WTC11 (cell line): ENCODE results near the gene MOB3A. TPM values are rescaled to one million over a fixed set of nuclear protein-coding genes. Genes with fewer than 3 reads are reported as not detected.
A peak's percentile ranks its signal among the peaks of the same experiment; 100 is the strongest.
"Not testable (repeated sequence)": the region's sequence is repeated elsewhere in the genome, so short reads cannot be mapped to it uniquely, and the experiment has no call there.

Experiments
- ATAC-seq: fragments of 200-7000 bp; cut with Tn5 transposase; 2 replicates; pipeline ENCODE4 v1.10.0; 2021; ENCODE audit warnings: mild to moderate bottlenecking, moderate library complexity
- CTCF ChIA-PET: fragments of 300-600 bp; sonication (Branson Sonifier 250); formaldehyde crosslinking; loops from one replicate; lab custom pipeline; 2021; ENCODE audit warnings: antibody characterized with exemption; lab: Charles Lee
- POLR2A ChIA-PET: fragments of 350-600 bp; sonication (Branson Sonifier 250); formaldehyde crosslinking; loops from one replicate; lab custom pipeline; 2021; ENCODE audit warnings: antibody characterized with exemption; lab: Charles Lee
- DNase-seq: peaks from one replicate; pipeline ENCODE4 v3.0.0; 2021; ENCODE audit warnings: low spot score
- H3K27ac Mint-ChIP-seq: 2 replicates; pipeline ENCODE4 v1.8.0; 2021; ENCODE audit warnings: mixed read lengths
- H3K27me3 Mint-ChIP-seq: 2 replicates; pipeline ENCODE4 v1.8.0; 2021; ENCODE audit warnings: low read depth, mild to moderate bottlenecking, moderate library complexity, mixed read lengths
- H3K36me3 Mint-ChIP-seq: 2 replicates; pipeline ENCODE4 v1.8.0; 2021; ENCODE audit warnings: mixed read lengths
- H3K4me1 Mint-ChIP-seq: 2 replicates; pipeline ENCODE4 v1.8.0; 2022; ENCODE audit warnings: mixed read lengths
- H3K4me3 Mint-ChIP-seq: 2 replicates; pipeline ENCODE4 v1.8.0; 2021; ENCODE audit warnings: mild to moderate bottlenecking, moderate library complexity, mixed read lengths
- H3K9me3 Mint-ChIP-seq: 2 replicates; pipeline ENCODE4 v1.8.0; 2021; ENCODE audit warnings: mixed read lengths
- CREB1 ChIP-seq: sonication (generic); formaldehyde crosslinking; IDR thresholded peaks from 2 replicates; pipeline ENCODE4 v1.8.0; 2023; ENCODE audit warnings: mild to moderate bottlenecking, missing genetic modification reagents
- ESRRA ChIP-seq: sonication (generic); formaldehyde crosslinking; IDR thresholded peaks from 2 replicates; pipeline ENCODE4 v1.8.1; 2022; ENCODE audit warnings: mild to moderate bottlenecking, missing genetic modification reagents, borderline replicate concordance
- FOXJ3 ChIP-seq: sonication (generic); formaldehyde crosslinking; IDR thresholded peaks from 2 replicates; pipeline ENCODE4 v1.9.0; 2021; ENCODE audit warnings: missing genetic modification reagents, mild to moderate bottlenecking, borderline replicate concordance
- JAZF1 ChIP-seq: fragments of 250-450 bp; sonication (Bioruptor Pico); IDR thresholded peaks from 2 replicates; pipeline ENCODE4 v1.9.0; 2021; ENCODE audit warnings: moderate library complexity, mild to moderate bottlenecking, inconsistent platforms
- NR1H2 ChIP-seq: sonication (generic); formaldehyde crosslinking; IDR thresholded peaks from 2 replicates; pipeline ENCODE4 v1.9.0; 2021; ENCODE audit warnings: mild to moderate bottlenecking, moderate library complexity, missing genetic modification reagents
- NR2C2 ChIP-seq: sonication (generic); formaldehyde crosslinking; IDR thresholded peaks from 2 replicates; pipeline ENCODE4 v1.8.0; 2022; ENCODE audit warnings: mild to moderate bottlenecking, missing genetic modification reagents
- RORB ChIP-seq: fragments of 250-450 bp; sonication (Bioruptor Pico); IDR thresholded peaks from 2 replicates; pipeline ENCODE4 v1.9.0; 2021; ENCODE audit warnings: mild to moderate bottlenecking
- SMAD3 ChIP-seq: sonication (generic); formaldehyde crosslinking; IDR thresholded peaks from 2 replicates; pipeline ENCODE4 v1.8.0; 2022; ENCODE audit warnings: missing genetic modification reagents, mild to moderate bottlenecking, borderline replicate concordance
- SOX15 ChIP-seq: fragments of 250-450 bp; sonication (Bioruptor Pico); IDR thresholded peaks from 2 replicates; pipeline ENCODE4 v1.9.0; 2021; ENCODE audit warnings: mild to moderate bottlenecking
- SP1 ChIP-seq: sonication (generic); formaldehyde crosslinking; conservative IDR thresholded peaks from 2 replicates; pipeline ENCODE4 v1.8.1; 2022; ENCODE audit warnings: missing genetic modification reagents
- TP53 ChIP-seq: sonication (generic); formaldehyde crosslinking; IDR thresholded peaks from 2 replicates; pipeline ENCODE4 v1.8.1; 2023; ENCODE audit warnings: mild to moderate bottlenecking, missing genetic modification reagents
- ZBTB21 ChIP-seq: sonication (generic); formaldehyde crosslinking; IDR thresholded peaks from 2 replicates; pipeline ENCODE4 v1.8.1; 2023; ENCODE audit warnings: mild to moderate bottlenecking, missing genetic modification reagents, borderline replicate concordance
- ZNF121 ChIP-seq: sonication (generic); formaldehyde crosslinking; IDR thresholded peaks from 2 replicates; pipeline ENCODE4 v1.8.0; 2023; ENCODE audit warnings: missing genetic modification reagents
- ZNF138 ChIP-seq: sonication (generic); formaldehyde crosslinking; conservative IDR thresholded peaks from 2 replicates; pipeline ENCODE4 v1.8.1; 2022; ENCODE audit warnings: mild to moderate bottlenecking, moderate library complexity, missing genetic modification reagents
- ZNF396 ChIP-seq: fragments of 250-450 bp; sonication (Bioruptor Pico); IDR thresholded peaks from 2 replicates; pipeline ENCODE4 v1.8.0; 2021; ENCODE audit warnings: mild to moderate bottlenecking, moderate library complexity, borderline replicate concordance
- total RNA-seq: library from RNA; stranded (reverse); gene quantifications from 3 replicates; pipeline ENCODE4 v1.2.3, GENCODE V29; 2021
- TF ChIP-seq, protein P1 (sequence below): sonication (generic); formaldehyde crosslinking; IDR thresholded peaks from 2 replicates; pipeline ENCODE4 v1.8.1; 2022; ENCODE audit warnings: low read depth, mild to moderate bottlenecking, moderate library complexity, missing genetic modification reagents, borderline replicate concordance
- TF ChIP-seq, protein P2 (sequence below): sonication (generic); formaldehyde crosslinking; conservative IDR thresholded peaks from 2 replicates; pipeline ENCODE4 v1.8.1; 2022; ENCODE audit warnings: mild to moderate bottlenecking, missing genetic modification reagents
- TF ChIP-seq, protein P3 (sequence below): sonication (generic); formaldehyde crosslinking; IDR thresholded peaks from 2 replicates; pipeline ENCODE4 v1.8.1; 2023; ENCODE audit warnings: mild to moderate bottlenecking, moderate library complexity, missing genetic modification reagents
- TF ChIP-seq, protein P4 (sequence below): fragments of 250-450 bp; sonication (Bioruptor Pico); IDR thresholded peaks from 2 replicates; pipeline ENCODE4 v1.8.0; 2021; ENCODE audit warnings: mild to moderate bottlenecking
- TF ChIP-seq, protein P5 (sequence below): sonication (generic); formaldehyde crosslinking; IDR thresholded peaks from 2 replicates; pipeline ENCODE4 v1.8.0; 2022; ENCODE audit warnings: mild to moderate bottlenecking, missing genetic modification reagents
- TF ChIP-seq, protein P6 (sequence below): sonication (generic); formaldehyde crosslinking; IDR thresholded peaks from 2 replicates; pipeline ENCODE4 v1.8.1; 2022; ENCODE audit warnings: mild to moderate bottlenecking, moderate library complexity, missing genetic modification reagents

The MOB3A gene
- total RNA-seq, 1 experiment from 2014 or later = 8.1 TPM

DNA sequence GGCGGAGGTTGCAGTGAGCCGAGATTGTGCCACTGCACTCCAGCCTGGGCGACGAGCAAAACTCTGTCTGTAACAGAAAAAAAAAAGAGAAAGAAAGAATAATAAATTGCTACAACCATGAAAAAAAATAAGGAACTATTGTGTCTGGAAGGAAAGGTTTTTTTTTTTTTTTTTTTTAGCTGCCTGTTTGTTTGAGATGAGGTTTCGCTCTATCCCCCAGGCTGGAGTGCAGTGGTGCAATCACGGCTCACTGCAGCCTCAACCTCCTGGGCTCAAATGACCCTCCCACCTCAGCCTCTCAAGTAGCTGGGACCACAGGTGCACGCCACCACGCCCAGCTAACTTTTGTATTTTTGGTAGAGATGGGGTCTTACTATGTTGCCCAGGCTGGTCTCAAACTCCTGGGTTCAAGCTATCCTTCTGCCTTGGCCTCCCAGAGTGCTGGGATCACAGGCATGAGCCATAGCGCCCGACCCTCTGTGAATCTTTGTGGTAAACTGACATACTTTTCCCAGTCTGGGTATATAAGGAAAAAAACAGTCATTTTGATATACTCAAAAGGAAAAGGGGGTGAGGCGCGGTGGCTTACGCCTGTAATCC is 4.1 kb downstream of the MOB3A start:
- H3K36me3 Mint-ChIP-seq, H3K27me3 Mint-ChIP-seq, H3K27ac Mint-ChIP-seq, H3K4me3 Mint-ChIP-seq, H3K9me3 Mint-ChIP-seq, ATAC-seq, DNase-seq: not testable (repeated sequence)
- peaks cover 24% of the 10 kb centered on the region for H3K4me1 Mint-ChIP-seq
- CTCF ChIA-PET = interaction anchor here (0.6 to 0.7 kb wide), 2 partner anchors 40 to 87 kb away, joined by 3 to 4 read pairs; no protein-coding TSS in a partner anchor
- POLR2A ChIA-PET = interaction anchor here (0.7 kb wide), 1 partner anchor 254 kb away, joined by 10 read pairs; no protein-coding TSS in a partner anchor
- peak; percentile 51; the same call in 1 of the 2 replicates for TF ChIP-seq ZNF121 (CRISPR knock-in tag)

DNA sequence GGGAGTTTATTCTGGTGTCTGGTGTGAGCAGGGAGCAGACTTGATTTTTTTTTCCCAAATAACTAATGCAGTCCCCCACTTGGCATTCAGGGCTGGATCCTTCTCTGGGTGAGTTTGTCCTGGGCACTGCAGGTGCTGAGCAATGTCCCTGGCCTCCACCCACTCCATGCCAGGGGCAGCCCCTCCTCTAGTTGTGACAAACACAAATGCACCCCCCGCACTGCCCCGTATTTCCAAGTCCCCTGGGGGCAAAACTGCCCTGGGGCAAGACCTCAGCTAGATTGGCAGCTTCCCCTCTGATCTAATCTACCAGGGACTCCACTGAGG is 6.4 kb downstream of the MOB3A start:
- CTCF ChIA-PET = no interaction called here
- no peaks in the 10 kb centered on the region for H3K27me3 Mint-ChIP-seq
- peaks cover 25% of the 10 kb centered on the region for H3K4me1 Mint-ChIP-seq

DNA sequence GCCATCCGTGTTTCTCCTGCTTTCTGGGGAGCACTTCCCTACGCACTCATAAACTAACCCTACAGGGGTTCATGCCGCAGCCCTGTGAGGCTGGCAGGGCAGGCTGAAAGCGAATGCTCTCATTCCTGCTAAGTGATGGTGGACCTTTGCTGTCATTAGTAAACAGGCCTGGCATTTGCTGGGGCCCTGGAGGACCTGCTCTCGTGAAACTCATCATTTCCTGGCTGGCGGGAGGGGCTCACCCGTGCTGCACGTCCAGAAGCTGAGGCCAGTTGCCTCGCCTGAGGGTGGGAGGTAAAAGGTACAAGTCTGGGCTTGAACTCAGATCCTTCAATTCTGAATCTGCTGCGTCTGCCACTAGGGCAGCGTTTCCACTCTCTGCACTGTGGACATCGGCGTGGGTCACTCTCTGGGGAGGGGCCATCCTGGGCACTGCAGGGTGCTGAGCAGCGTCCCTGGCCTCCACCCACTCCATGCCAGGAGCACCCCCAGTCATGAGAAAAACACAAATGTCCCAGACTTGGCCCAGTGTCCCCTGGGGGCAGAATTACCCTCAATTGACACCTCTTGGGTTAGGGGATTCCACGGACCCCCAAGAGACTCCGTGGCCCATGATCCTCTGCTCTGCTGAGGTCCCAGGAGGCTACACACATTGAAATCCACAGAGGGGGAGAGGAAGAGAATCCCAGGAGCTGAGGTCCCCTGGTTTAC is 7.0 kb downstream of the MOB3A start:
- ATAC-seq (no peak), DNase-seq (no peak)
- POLR2A ChIA-PET = no interaction called here
- Mint-ChIP-seq H3K4me3 (no peak overlapping the region), H3K27ac (peak overlapping the region; percentile 92), H3K27me3 (no peaks in the 10 kb centered on the region), H3K9me3 (no peaks in the 10 kb centered on the region), H3K36me3 (no peaks in the 10 kb centered on the region), H3K4me1 (peaks cover 23% of the 10 kb centered on the region)
- TF ChIP-seq RORB (CRISPR knock-in tag) = no peak
- TF ChIP-seq FOXJ3 (CRISPR knock-in tag) = no peak
- no peak for TF ChIP-seq ZBTB21 (CRISPR knock-in tag)
- no peak for TF ChIP-seq SMAD3
- TF ChIP-seq ZNF396 (CRISPR knock-in tag) = no peak
- no peak for TF ChIP-seq NR2C2
- no peak for TF ChIP-seq NR1H2
- CTCF ChIA-PET = interaction anchor here (0.6 kb wide), 1 partner anchor 159 kb away, joined by 3 read pairs; no protein-coding TSS in a partner anchor

More for the DNA sequence above, 6.4 kb downstream of the MOB3A start:
- peak overlapping the region; percentile 92 for H3K27ac Mint-ChIP-seq
- no peak for DNase-seq
- POLR2A ChIA-PET = no interaction called here
- TF ChIP-seq JAZF1 (CRISPR knock-in tag) = no peak
- TF ChIP-seq, protein P1, sequence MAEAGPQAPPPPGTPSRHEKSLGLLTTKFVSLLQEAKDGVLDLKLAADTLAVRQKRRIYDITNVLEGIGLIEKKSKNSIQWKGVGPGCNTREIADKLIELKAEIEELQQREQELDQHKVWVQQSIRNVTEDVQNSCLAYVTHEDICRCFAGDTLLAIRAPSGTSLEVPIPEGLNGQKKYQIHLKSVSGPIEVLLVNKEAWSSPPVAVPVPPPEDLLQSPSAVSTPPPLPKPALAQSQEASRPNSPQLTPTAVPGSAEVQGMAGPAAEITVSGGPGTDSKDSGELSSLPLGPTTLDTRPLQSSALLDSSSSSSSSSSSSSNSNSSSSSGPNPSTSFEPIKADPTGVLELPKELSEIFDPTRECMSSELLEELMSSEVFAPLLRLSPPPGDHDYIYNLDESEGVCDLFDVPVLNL (CRISPR knock-in tag) = no peak
- TF ChIP-seq SP1 = no peak
- TF ChIP-seq ESRRA (CRISPR knock-in tag) = no peak
- TF ChIP-seq, protein P2, sequence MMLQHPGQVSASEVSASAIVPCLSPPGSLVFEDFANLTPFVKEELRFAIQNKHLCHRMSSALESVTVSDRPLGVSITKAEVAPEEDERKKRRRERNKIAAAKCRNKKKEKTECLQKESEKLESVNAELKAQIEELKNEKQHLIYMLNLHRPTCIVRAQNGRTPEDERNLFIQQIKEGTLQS = no peak
- TF ChIP-seq, protein P3, sequence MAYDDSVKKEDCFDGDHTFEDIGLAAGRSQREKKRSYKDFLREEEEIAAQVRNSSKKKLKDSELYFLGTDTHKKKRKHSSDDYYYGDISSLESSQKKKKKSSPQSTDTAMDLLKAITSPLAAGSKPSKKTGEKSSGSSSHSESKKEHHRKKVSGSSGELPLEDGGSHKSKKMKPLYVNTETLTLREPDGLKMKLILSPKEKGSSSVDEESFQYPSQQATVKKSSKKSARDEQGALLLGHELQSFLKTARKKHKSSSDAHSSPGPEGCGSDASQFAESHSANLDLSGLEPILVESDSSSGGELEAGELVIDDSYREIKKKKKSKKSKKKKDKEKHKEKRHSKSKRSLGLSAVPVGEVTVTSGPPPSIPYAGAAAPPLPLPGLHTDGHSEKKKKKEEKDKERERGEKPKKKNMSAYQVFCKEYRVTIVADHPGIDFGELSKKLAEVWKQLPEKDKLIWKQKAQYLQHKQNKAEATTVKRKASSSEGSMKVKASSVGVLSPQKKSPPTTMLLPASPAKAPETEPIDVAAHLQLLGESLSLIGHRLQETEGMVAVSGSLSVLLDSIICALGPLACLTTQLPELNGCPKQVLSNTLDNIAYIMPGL = no peak
- no peak for TF ChIP-seq ZNF138 (CRISPR knock-in tag)
- TF ChIP-seq, protein P4, sequence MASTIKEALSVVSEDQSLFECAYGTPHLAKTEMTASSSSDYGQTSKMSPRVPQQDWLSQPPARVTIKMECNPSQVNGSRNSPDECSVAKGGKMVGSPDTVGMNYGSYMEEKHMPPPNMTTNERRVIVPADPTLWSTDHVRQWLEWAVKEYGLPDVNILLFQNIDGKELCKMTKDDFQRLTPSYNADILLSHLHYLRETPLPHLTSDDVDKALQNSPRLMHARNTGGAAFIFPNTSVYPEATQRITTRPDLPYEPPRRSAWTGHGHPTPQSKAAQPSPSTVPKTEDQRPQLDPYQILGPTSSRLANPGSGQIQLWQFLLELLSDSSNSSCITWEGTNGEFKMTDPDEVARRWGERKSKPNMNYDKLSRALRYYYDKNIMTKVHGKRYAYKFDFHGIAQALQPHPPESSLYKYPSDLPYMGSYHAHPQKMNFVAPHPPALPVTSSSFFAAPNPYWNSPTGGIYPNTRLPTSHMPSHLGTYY (CRISPR knock-in tag) = no peak
- TF ChIP-seq TP53 = no peak
- TF ChIP-seq, protein P5, sequence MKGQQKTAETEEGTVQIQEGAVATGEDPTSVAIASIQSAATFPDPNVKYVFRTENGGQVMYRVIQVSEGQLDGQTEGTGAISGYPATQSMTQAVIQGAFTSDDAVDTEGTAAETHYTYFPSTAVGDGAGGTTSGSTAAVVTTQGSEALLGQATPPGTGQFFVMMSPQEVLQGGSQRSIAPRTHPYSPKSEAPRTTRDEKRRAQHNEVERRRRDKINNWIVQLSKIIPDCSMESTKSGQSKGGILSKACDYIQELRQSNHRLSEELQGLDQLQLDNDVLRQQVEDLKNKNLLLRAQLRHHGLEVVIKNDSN = no peak
- no peak for TF ChIP-seq SOX15 (CRISPR knock-in tag)
- TF ChIP-seq, protein P6, sequence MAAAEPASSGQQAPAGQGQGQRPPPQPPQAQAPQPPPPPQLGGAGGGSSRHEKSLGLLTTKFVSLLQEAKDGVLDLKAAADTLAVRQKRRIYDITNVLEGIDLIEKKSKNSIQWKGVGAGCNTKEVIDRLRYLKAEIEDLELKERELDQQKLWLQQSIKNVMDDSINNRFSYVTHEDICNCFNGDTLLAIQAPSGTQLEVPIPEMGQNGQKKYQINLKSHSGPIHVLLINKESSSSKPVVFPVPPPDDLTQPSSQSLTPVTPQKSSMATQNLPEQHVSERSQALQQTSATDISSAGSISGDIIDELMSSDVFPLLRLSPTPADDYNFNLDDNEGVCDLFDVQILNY (CRISPR knock-in tag) = no peak
- TF ChIP-seq CREB1 (CRISPR knock-in tag) = no peak
- no peak for ATAC-seq
- H3K4me3 Mint-ChIP-seq = no peak overlapping the region
- no peaks in the 10 kb centered on the region for H3K9me3 Mint-ChIP-seq
- no peaks in the 10 kb centered on the region for H3K36me3 Mint-ChIP-seq
